Stimulated activated CD8-positive, alpha-beta memory T cell treated with anti-CD3 and anti-CD28 coated beads, Interleukin-2, amount 100 ng/mL, for 48 hours (primary cell): ENCODE measurements around the gene CDH18.

ENCODE experiments used
- DNase-seq, 2 donors: peaks; one replicate each; pipeline ENCODE4 v3.0.0-alpha.2; 2020; ENCODE audit warnings: low read depth in 2 of 2

The CDH18 gene

DNA sequence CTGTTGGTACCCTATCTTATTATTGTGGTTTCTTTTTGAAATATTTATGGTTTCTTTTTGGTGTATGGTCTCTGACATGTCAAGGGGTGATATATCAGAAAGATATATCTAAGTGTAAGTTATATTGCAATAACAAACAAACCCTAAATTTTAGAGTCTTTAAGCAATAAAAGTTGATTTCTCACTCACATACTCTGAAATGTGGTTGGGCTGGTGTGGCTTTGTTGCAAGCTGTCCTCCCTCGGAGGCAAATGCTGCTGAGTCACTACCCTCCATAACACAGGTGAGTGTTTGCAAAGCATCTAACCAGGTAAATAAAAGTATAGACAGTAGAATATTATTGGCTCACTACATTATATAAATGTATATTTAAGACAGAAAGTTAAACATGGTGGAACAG lies 253.2 kb downstream of the CDH18 start:
- no peak for DNase-seq

DNA sequence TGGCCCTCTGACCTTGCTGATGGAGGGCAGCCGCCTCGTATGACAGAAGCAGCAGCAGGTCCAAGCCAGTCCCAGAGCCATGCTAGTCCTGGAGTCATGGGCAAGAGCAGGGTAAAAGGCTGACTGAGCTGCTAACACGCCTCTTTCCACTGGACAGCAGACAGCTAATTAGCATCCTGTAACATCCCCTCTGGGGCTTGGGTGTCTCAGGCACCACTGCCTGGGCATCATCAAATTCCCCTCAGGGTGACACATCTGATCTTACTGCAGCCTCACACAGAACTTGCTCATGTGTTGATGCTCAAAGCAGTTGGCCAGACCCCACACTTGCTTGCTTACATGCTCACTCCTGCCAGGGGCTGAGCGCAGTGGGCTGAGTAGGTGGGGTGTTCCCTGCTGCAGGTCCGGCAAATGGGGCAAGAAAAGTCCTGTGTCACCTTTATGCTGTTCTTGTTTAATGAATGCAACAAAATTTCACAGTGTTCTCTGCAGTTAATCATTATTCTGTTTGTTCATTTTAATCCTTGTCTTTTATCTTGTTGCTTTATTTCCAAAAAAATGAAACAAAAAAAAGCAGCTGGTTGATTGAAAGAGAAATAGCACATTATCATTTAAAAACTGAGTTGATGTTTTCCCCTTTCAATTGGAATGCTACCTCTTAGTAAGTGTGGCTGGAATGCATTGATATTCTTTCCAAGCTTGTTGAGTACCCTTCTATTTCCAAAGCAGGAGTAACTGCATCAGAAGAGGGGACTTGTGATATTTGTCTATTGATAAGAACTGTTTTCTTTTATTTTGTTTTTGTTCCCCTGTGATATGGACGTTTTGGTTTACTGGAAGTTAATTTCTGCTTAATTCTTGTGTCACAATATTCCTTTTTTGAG lies 254.1 kb downstream of the CDH18 start:
- no peak for DNase-seq

DNA sequence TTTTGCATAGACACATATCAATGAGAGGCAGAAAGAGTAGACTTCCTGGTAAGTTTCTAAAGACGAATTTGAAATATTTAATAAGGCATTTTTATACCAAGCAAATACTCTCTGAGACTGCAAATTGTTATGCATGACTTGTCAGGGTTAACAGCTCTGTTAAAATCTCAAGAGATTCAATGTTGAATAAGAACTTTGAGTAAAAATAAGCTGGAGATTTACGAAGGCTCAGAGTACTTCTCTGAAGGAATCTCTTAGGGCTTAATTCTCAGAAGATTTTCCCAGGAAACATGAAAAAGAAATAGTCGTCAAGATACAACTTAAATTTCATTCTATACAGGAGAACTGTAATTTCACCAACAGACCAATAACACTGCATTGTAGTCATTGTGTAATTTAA lies 259.4 kb downstream of the CDH18 start:
- DNase-seq: no peak

DNA sequence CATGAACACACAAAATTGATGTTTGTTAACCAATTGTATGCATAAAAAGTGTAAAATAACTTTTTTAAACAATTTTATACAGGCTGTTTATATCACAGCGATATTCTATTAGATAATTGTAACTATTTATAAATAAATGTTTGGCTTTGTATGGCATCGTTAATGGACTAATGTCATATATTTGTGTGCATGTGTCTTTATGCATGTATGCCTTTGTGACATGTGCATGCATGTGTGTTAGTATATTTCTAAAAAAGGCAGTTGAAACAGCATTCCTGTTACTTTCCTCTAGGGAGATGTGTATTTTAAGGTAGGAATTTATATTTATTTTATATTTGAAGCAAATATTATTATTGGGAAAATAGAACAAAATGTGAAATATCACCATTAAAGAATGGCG lies 268.9 kb downstream of the CDH18 start:
- no peak for DNase-seq

DNA sequence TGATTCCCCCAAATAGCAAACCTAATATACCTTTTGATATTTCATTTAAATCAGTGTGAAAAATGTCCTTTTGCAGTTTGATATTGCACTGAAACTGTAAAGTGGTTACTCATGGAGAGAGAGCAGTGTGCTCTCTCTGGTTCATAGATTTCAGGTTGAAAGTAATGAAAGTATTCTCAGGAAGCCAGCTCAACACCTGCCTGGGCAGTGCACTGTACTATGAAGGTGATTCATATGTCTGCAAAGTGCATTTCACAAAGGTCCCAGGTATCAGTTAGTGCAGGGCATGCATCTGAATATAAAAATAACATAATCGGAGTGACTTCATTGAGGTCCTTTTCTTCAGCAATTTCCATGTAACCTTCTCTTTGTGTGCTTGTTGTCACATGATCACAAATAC lies 274.3 kb downstream of the CDH18 start:
- no peak for DNase-seq

DNA sequence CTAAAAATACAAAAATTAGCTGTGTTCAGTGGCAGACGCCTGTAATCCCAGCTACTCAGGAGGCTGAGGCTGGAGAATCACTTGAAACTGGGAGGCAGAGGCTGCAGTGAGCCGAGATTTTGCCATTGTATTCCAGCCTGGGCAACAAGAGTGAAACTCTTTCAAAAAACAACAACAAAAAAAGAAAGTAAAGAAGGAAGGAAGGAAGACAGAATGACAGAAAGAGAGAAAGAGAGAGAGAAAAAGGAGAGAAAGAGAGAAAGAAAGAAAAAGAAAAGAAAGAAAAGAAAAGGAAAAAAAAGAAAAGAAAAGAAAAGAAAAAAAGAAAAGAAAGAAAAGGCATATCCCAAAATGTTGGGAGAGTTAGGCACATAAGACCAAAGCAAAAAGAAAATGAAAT lies 278.6 kb downstream of the CDH18 start:
- no peak for DNase-seq

DNA sequence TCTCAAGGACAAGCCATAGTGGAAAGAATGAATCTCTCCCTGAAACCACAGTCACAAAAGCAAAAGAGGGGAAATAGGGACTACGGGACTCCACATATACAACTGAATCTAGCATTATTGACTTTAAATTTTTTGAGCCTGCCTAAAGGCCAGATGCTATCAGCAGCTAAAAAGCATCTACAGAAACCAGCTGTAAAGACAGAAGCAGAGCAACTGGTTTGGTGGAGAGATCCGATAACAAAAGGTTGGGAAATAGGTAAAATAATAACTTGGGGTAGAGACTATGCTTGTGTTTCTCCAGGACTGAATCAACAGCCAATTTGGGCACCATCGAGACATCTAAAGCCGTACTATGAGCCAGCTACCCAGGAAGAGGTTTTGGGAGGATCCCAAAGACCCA lies 281.2 kb downstream of the CDH18 start:
- DNase-seq: no peak

DNA sequence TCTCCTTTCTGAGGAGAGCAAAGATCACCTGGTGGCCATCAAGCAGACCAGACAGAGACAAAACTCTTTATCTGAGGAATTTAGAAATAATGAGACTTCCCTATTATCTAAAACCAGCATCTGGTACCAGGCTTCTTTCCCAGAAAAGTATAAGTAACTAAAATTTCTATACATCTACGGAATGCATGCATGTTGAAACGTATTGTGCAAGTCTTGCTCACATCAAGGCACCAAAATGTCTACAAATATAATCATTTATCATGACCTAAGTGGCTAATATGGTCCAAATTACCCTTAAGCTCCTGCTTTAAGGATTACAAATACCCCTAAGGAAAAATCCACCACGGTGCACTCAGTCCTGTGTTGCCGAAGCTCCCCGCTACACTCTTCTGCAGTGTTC lies 286.3 kb downstream of the CDH18 start:
- no peak for DNase-seq

DNA sequence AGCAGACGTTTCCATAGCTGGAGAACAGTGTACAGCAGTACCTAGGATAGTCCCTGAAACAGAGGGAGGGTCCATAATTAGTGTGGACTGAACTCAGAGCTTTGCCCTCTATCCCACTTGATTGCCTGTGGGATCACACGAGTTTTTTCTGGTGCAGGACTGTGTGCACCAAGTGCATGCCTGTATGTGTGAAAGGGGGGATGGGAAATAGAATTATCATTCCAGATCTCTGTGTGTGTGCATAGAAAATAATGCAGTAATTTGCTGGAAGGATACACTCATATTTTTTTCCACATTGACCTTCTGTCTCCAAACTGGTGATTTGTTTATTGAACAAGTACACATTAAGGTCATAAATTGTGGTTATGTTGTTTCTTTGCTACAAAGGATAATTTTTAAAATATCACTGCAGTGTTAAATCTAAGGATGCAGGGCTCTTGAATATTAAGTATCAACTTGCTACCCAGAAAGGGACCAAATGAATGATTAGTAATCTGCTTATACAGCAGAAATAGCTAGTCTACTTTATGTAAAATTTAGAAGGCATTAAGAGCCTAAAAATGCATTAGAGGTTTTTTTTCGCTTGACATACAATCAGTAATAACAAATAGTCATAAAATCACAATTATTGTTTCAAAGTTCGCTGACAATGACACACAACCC lies 292.9 kb downstream of the CDH18 start:
- no peak for DNase-seq

DNA sequence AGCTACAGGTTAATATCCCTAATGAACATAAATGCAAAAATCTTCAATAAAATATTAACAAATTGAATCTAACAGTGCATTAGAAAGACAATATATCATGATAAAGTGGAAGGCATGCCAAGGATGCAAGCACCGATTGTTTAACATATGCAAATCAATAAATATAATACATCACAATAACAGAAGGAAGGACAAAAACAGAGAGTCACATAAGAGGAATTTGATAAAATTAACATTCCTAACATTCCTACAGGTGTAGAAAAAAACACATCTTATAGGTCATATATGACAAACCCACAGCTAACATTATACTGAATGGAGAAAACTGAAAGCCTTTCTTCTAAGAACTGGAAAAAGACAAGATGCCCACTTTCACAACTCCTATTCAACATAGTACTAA lies 297.0 kb downstream of the CDH18 start:
- no peak for DNase-seq

DNA sequence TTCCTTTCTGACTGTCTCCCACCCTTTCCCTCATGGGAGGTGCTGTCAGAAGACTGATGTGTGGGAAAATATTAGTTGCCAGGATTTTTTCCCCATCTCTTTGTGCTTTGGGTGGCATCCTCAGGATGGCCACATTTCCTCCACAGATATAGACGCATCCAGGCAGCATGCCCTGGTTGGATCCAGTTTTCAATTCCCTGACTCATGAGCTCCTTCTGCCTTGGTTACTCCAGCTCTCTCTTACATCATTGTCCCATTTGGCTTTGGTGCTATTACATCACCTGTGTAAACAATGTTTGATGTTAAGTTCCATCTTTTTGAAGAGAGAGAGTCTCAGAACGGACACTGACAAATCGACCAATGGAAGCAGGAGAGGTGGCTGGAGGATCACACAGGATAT lies 302.5 kb downstream of the CDH18 start:
- DNase-seq: no peak

DNA sequence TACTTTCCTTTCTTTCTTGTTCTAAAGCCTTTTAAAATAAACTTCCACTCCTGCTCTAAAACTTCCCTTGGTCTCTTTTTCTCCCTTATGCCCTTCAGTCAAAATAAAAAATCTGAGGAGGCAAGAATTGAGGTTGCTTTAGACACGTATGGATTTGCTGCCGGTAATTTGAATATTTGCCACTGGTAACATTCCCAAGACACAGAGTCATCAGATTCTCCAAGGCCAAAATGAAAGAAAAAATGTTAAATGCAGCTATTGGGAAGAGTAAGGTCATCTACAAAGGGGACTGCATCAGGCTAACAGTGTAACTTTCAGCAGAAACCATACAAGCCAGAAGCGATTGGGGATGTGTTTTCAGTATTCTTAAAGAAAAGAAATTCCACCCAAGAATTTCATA lies 311.1 kb downstream of the CDH18 start:
- DNase-seq: no peak

DNA sequence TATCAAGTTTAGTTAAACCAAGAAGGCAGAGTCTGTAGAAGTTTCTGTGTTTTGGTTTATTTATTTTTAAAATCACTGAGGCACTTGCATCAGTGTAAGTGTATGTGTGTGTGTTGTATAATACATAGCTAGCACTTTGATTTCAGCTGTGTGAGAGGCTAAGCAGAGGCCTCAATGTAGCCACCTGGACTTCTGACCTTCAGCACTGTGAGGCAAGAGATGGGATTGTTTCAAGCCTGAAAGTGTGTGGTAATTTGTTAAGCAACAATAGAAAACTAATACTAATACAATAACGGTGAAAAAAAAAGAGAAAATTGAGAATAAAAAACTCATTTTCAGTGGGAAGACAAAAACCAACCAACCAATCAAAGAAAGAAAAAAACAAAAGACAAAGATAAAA lies 327.3 kb downstream of the CDH18 start:
- DNase-seq: no peak

DNA sequence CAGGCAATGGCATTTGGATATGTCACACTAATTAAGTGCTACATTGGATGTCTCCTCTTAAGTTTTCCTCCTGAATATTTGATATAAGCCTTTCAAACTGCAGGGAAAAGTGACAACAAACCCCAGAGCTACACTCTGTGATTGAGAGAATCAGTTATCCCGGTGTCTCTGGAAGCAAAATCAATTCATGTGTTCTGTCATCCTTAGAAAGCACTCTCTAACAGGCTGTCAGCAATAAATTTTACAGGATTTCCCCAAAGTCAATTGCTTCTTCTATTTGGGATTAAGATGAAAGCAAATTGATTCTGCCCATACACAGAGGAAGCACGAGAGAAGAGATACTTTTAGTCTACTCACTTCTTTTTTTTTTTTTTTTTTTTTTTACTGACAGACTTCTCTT lies 332.4 kb downstream of the CDH18 start:
- no peak for DNase-seq

DNA sequence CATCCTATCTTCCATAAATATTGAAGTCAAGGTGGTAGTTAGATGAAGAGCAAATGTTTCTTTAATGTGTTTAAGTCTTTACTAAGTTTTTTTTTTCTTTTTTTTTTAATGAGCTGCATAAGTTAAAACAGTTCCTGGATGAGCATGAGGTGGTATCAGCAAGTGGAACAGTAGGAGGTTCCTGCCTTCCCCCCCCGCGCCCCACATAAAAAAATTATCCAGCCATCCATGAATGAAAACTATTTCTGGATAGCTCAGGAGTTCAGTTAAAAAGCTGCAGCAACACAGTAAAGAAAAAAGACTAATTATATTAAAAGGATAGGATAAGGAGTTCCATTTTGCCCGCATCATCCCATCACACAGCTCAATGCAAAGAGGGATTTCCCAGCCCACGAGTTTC lies 349.5 kb downstream of the CDH18 start:
- no peak for DNase-seq

DNA sequence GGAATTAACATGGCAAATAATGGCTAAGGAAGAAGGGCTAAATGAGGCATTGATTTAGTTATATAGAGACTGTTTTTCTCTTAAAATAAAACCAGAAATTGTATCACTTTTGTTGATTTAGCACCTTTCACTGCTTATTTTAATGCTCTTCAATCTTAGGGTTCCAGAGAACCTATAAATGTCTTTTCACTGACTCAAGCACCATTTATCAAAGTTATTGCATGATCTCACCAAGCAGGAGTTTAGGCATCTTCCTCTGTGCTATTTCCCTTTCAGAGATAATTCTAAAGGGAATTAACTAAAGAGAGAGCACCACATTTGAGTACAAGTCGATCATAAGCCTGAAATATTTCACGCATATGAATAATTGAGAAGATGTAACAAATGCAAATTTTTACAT lies 357.1 kb downstream of the CDH18 start:
- no peak for DNase-seq

DNA sequence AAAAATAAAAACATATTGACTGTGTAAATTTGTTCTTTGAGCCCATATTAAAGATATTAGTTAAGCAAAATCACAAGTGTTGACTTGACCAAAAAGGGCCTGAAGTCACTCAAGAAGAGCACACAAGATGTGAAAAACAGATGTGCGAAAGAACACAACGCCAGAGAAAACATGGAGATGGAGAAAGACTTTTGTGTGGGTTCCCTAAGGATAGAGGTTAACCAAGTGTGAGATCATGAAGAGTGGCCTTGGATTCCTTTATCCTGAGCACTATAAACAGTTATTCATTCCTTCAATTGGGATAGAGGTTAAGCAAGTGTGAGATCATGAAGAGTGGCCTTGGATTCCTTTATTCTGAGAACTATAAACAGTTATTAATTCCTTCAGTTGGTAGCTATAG lies 361.8 kb downstream of the CDH18 start:
- DNase-seq: no peak

DNA sequence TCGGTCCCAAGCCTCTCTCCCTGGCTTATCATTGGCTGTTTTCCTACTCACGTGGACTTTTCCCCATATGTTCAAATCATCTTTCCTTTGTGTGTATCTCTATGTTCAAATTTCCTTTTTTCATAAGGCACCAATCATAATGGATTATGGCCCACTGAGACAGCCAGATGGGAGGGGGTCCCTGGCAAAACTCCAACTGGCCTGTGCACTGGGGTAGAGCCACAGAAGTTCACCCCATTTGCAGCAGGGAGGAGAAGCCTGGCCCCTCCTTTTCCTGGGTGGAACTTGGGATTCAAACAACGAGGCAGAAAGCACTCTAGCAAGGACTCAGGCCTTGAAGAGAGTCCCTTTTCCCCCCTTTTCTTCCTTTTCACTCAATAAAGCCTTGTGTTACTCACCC lies 362.4 kb downstream of the CDH18 start:
- no peak for DNase-seq

DNA sequence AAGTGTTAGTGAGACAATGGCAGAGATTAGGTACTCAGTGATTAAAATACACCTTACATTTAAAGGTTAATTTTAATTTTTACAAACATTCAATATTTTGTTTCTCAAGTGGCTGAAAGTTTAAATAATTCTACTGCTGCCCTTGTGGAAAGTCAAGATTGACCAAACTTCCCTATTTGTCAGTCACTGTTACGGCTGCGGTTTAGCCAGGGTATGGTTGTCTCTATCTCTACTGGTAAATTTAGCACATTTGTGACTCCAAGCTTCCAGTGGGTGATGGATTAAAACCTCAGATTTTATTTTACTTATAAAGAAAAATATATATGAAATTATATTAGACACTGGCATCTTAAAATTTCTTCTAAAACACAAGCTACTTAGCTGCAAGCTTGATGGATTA lies 368.4 kb downstream of the CDH18 start:
- no peak for DNase-seq

DNA sequence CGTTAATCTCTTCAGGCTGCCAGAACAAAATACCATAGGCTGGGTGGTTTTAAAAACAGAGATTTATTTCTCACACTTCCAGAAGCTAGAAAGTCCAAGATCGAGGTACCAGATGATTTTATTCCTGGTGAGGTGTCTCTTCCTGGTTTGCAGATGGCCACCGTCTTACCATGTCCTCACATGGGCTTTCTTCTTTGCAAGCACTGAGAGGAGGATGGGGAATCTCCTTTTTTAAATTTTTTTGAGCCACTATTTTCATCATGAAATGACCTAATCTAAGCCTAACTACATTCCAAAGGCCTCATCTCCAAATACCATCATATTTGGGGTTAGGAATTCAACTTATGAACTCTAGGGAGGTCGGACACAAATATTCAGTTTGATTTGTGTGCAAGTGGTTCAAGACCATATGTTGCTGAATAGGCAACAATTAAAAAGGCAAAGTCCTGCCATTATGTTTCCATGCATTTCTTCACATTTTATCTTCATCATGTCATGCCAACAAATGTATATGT lies 371.2 kb downstream of the CDH18 start:
- no peak for DNase-seq

DNA sequence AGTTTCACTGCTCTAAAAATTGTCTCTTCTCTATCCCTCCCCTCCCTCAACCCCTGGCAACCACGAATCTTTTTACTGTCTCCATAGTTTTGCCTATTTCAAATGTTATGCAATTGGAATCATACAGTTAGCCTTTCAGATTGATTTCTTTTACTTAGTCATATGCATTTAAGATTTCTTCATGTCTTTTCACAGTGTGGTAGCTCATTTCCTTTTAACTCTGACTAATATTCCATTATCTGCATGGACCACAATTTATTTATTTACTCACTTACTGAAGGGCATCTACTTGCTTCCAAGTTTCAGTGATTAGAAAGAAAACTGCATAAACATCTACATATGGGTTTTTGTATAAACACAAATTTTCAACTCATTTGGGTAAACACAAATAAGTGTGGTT lies 372.3 kb downstream of the CDH18 start:
- no peak for DNase-seq

DNA sequence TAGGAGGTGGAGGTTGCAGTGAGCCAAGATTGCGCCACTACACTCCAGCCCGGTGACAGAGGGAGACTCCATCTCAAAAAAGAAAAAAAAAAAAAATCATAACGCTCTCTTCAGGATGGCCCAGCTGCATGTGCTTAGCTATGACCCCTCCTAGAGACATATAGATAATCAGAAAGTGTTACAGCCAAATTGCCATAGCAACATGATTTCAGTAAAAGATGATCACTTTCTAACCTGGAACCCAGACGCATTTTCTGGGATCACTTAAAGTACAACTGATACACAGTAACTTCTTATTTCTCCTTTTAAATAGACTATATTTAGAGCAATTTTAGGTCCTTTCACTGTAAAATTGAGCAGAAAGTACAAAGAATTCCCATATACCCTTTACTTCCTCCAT lies 372.9 kb downstream of the CDH18 start:
- DNase-seq: no peak

DNA sequence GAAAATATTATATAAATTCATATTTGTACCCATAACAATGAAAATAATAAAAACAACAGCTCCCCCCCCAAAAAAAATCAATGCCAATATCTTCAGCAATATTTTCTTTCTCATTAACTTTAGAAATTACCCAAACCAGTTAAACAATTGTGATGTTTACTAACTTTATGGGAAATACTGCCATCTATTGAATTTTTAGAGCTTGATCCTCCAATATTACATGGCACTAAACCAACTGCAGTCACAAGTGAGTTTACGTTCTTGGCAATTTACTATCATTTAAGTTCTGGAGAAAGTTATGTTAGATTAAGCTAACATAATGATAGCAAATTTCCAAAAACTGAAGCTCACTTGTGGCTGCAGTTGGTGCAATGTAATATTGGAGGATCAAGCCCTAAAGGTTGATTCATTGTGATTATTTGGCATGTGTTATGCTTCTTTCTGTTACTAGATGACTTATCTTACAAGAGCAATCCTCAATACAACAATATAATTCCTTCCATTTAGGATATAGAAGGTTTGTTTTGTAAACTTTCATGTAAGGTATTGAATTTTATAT lies 379.5 kb downstream of the CDH18 start:
- no peak for DNase-seq
